SK-N-SH (cell line): ENCODE measurements around the gene BCL11A.

Source experiments
- CTCF ChIP-seq: fragments of 200-600 bp; sonication (generic); IDR thresholded peaks from 2 replicates; pipeline ENCODE4 v1.6.1; 2017; ENCODE audit warnings: antibody characterized with exemption, mild to moderate bottlenecking, moderate library complexity
- EP300 ChIP-seq, 2 experiments: IDR thresholded peaks; 2 replicates each; pipeline versions ENCODE4 v1.4.0 to v1.6.1; 2012; ENCODE audit warnings: borderline replicate concordance in 1 of 2, low read depth in 1 of 2, low read length in 1 of 2
- EZH2phosphoT487 ChIP-seq: fragments of 200-600 bp; sonication (generic); IDR thresholded peaks from 2 replicates; pipeline ENCODE4 v1.6.1; 2017; ENCODE audit warnings: low read depth, mixed run types, mild to moderate bottlenecking, antibody characterized with exemption, moderate library complexity, borderline replicate concordance
- NRF1 ChIP-seq: IDR thresholded peaks from 2 replicates; pipeline ENCODE4 v1.6.1; 2012; ENCODE audit warnings: low read depth, mild to moderate bottlenecking, low read length
- POLR2AphosphoS5 ChIP-seq: IDR thresholded peaks from 2 replicates; pipeline ENCODE4 v1.6.1; 2012; ENCODE audit warnings: low read depth, low read length
- RCOR1 ChIP-seq: fragments of 150-350 bp; IDR thresholded peaks from 2 replicates; pipeline ENCODE4 v1.6.1; 2017; ENCODE audit warnings: antibody characterized with exemption, low read length
- USF1 ChIP-seq: IDR thresholded peaks from 2 replicates; pipeline ENCODE4 v1.4.0; 2012; ENCODE audit warnings: low read depth, borderline replicate concordance
- USF2 ChIP-seq: fragments of 150-350 bp; IDR thresholded peaks from 2 replicates; pipeline ENCODE4 v1.6.1; 2017; ENCODE audit warnings: antibody characterized with exemption, low read length, low read depth, borderline replicate concordance
- YY1 ChIP-seq: IDR thresholded peaks from 2 replicates; pipeline ENCODE4 v1.4.0; 2012; ENCODE audit warnings: low read depth, mild to moderate bottlenecking
- ZBTB33 ChIP-seq: IDR thresholded peaks from 2 replicates; pipeline ENCODE4 v1.4.0; 2012; ENCODE audit warnings: low read depth, borderline replicate concordance

GRCh38 chr2:60602828-60603532 is 49.5 kb upstream of the BCL11A start:
- TF ChIP-seq CTCF (no peak), ZBTB33 (no peak), USF1 (no peak), POLR2AphosphoS5 (no peak), EP300 (IDR thresholded peaks at IDR 0.05; ENCODE audit: borderline replicate concordance in 1 of 2, low read depth in 1 of 2, low read length in 1 of 2) (no peak), YY1 (no peak), USF2 (no peak), NRF1 (no peak), RCOR1 (no peak), EZH2phosphoT487 (no peak)
